ENCODE data around the gene CCDC93.

CCDC93 gene

GRCh38 chr2:118050974-118051373, 37.1 kb upstream of the CCDC93 start:
- H3K36me3 Mint-ChIP-seq (ENCODE audit: low read depth) = no peaks in the 10 kb centered on the region
- H3K9me3 Mint-ChIP-seq = no peaks in the 10 kb centered on the region
- DNase-seq (ENCODE audit: low spot score) = no peak
- peaks cover 9% of the 10 kb centered on the region for H3K4me1 Mint-ChIP-seq (ENCODE audit: low read depth)
- H3K27ac Mint-ChIP-seq = no peak overlapping the region
- peaks cover 38% of the 10 kb centered on the region for H3K27me3 Mint-ChIP-seq (ENCODE audit: low read depth)
- H3K4me3 Mint-ChIP-seq = no peak overlapping the region

DNA sequence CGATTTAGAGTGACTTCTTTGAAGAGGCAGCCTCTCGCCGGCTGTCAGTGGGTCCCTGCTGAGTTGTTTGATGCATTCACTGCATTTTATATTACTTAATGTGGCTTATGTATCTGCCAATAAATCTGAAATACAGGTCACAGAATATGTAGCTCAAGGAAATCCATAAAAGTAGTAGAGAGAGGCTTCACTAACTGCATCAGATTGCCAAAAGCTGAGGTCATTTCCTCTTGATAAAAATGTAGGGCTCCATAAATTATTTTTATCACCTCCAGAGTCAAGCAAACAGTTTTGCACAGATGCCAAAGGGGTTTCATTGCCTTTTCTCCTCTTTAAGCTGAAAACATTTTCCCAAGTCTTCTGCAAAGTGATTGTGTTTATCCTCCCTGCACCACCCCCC, 36.5 kb upstream of the CCDC93 start:
- DNase-seq (ENCODE audit: low spot score) = no peak
- Mint-ChIP-seq H3K4me1 (ENCODE audit: low read depth) (peaks cover 9% of the 10 kb centered on the region), H3K27me3 (ENCODE audit: low read depth) (peaks cover 32% of the 10 kb centered on the region), H3K4me3 (no peak overlapping the region), H3K36me3 (ENCODE audit: low read depth) (no peaks in the 10 kb centered on the region), H3K9me3 (no peaks in the 10 kb centered on the region), H3K27ac (no peak overlapping the region)

GRCh38 chr2:118049816-118050140, 35.9 kb upstream of the CCDC93 start:
- H3K4me1 Mint-ChIP-seq (ENCODE audit: low read depth) = peaks cover 9% of the 10 kb centered on the region
- peaks cover 27% of the 10 kb centered on the region for H3K27me3 Mint-ChIP-seq (ENCODE audit: low read depth)
- H3K27ac Mint-ChIP-seq = no peak overlapping the region
- no peaks in the 10 kb centered on the region for H3K36me3 Mint-ChIP-seq (ENCODE audit: low read depth)
- no peaks in the 10 kb centered on the region for H3K9me3 Mint-ChIP-seq
- DNase-seq (ENCODE audit: low spot score) = no peak
- H3K4me3 Mint-ChIP-seq = no peak overlapping the region

DNA sequence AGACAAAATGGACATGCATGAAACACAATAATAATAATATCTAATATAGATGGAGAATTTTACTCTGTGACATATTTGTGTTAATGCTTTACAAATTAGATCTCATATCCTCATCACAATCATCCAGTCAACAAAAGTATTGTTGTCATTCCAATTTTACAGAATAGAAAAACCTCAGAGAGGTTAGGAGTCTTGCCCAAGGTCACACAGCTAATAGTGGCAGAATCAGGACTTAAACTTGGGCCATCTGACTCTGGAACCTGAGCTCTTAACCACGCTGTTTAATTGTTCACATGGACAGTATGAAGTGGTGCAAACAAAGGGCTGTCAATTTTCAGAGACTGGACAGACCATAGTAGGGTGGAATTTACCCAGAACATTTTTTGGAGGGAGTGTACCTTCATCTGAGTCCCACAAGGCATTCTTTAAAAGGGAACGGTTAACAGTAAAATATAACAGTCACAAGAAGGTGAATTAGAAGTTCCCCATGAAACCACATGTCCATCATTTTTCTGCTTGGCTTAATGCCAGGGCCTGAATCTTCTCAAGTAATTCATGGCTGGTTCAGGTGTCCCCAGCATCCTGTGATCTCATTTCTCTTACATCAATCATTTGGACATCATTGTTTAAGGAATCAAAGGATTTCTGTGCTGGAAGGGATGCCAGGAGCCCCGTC, 35.4 kb upstream of the CCDC93 start:
- no peak for DNase-seq (ENCODE audit: low spot score)
- Mint-ChIP-seq H3K27ac (no peak overlapping the region), H3K9me3 (no peaks in the 10 kb centered on the region), H3K27me3 (ENCODE audit: low read depth) (peaks cover 27% of the 10 kb centered on the region), H3K4me3 (no peak overlapping the region), H3K36me3 (ENCODE audit: low read depth) (no peaks in the 10 kb centered on the region), H3K4me1 (ENCODE audit: low read depth) (peaks cover 9% of the 10 kb centered on the region)

GRCh38 chr2:118048401-118048800, 34.5 kb upstream of the CCDC93 start:
- H3K27ac Mint-ChIP-seq = no peak overlapping the region
- no peaks in the 10 kb centered on the region for H3K9me3 Mint-ChIP-seq
- no peak for DNase-seq (ENCODE audit: low spot score)
- peaks cover 29% of the 10 kb centered on the region for H3K27me3 Mint-ChIP-seq (ENCODE audit: low read depth)
- no peak overlapping the region for H3K4me3 Mint-ChIP-seq
- no peaks in the 10 kb centered on the region for H3K36me3 Mint-ChIP-seq (ENCODE audit: low read depth)
- H3K4me1 Mint-ChIP-seq (ENCODE audit: low read depth) = peaks cover 9% of the 10 kb centered on the region

GRCh38 chr2:118047380-118047826, 33.5 kb upstream of the CCDC93 start:
- Mint-ChIP-seq H3K36me3 (ENCODE audit: low read depth) (no peaks in the 10 kb centered on the region), H3K27ac (no peak overlapping the region), H3K4me1 (ENCODE audit: low read depth) (peaks cover 9% of the 10 kb centered on the region), H3K27me3 (ENCODE audit: low read depth) (peaks cover 36% of the 10 kb centered on the region), H3K4me3 (no peak overlapping the region), H3K9me3 (no peaks in the 10 kb centered on the region)
- DNase-seq (ENCODE audit: low spot score) = no peak

- no peak for DNase-seq (ENCODE audit: low spot score)
Observed at GRCh38 chr2:118046634-118047210, 32.9 kb upstream of the CCDC93 start.

GRCh38 chr2:118045286-118045685, 31.4 kb upstream of the CCDC93 start:
- H3K27me3 Mint-ChIP-seq (ENCODE audit: low read depth) = peaks cover 26% of the 10 kb centered on the region

More at GRCh38 chr2:118046634-118047210, 32.9 kb upstream of the CCDC93 start:
- H3K27ac Mint-ChIP-seq = no peak overlapping the region
- H3K4me3 Mint-ChIP-seq = no peak overlapping the region
- H3K27me3 Mint-ChIP-seq (ENCODE audit: low read depth) = peaks cover 33% of the 10 kb centered on the region
- H3K36me3 Mint-ChIP-seq (ENCODE audit: low read depth) = no peaks in the 10 kb centered on the region
- H3K4me1 Mint-ChIP-seq (ENCODE audit: low read depth) = peaks cover 9% of the 10 kb centered on the region
- no peaks in the 10 kb centered on the region for H3K9me3 Mint-ChIP-seq

GRCh38 chr2:118044854-118045253, 31.0 kb upstream of the CCDC93 start:
- peaks cover 22% of the 10 kb centered on the region for H3K27me3 Mint-ChIP-seq (ENCODE audit: low read depth)
- no peak overlapping the region for H3K4me3 Mint-ChIP-seq
- no peaks in the 10 kb centered on the region for H3K36me3 Mint-ChIP-seq (ENCODE audit: low read depth)
- peaks cover 7% of the 10 kb centered on the region for H3K4me1 Mint-ChIP-seq (ENCODE audit: low read depth)
- no peak for DNase-seq (ENCODE audit: low spot score)
- H3K27ac Mint-ChIP-seq = no peak overlapping the region
- H3K9me3 Mint-ChIP-seq = no peaks in the 10 kb centered on the region

More at GRCh38 chr2:118045286-118045685, 31.4 kb upstream of the CCDC93 start:
- Mint-ChIP-seq H3K4me3 (no peak overlapping the region), H3K36me3 (ENCODE audit: low read depth) (no peaks in the 10 kb centered on the region), H3K27ac (no peak overlapping the region), H3K4me1 (ENCODE audit: low read depth) (peaks cover 9% of the 10 kb centered on the region), H3K9me3 (no peaks in the 10 kb centered on the region)
- no peak for DNase-seq (ENCODE audit: low spot score)

DNA sequence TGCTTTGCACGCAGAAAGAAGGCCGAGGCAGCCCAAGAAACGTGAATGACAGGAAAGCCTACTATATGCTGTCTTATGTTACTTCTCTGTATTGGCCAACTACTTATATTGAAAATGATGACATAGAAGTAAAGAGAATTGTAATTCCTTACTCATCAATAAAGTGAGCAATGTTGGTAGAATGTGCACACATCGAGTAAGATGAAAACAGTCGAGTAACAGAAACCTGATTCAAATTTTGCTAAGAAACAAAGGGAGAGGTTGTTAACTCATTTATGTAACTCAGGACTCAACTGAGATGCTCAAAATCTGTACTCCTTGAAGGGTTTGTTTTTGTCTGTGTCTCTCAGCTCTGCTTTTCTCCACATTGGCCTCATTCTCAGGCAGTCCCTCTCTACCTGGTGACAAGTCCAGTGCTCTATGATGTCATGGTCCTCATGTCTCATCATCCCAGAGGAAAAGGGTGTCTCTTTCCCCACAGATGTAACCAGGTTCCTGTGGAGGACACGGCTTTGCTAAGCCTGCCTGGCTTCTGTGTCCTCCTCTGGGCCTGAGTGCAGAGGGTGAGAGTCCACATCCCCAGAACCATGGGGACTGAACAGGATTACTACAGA, 30.3 kb upstream of the CCDC93 start:
- Mint-ChIP-seq H3K27me3 (ENCODE audit: low read depth) (peaks cover 23% of the 10 kb centered on the region), H3K9me3 (no peaks in the 10 kb centered on the region), H3K4me1 (ENCODE audit: low read depth) (peaks cover 6% of the 10 kb centered on the region), H3K4me3 (no peak overlapping the region), H3K27ac (no peak overlapping the region), H3K36me3 (ENCODE audit: low read depth) (no peaks in the 10 kb centered on the region)
- no peak for DNase-seq (ENCODE audit: low spot score)

GRCh38 chr2:118040891-118041290, 27.0 kb upstream of the CCDC93 start:
- peaks cover 31% of the 10 kb centered on the region for H3K27me3 Mint-ChIP-seq (ENCODE audit: low read depth)
- no peaks in the 10 kb centered on the region for H3K4me1 Mint-ChIP-seq (ENCODE audit: low read depth)
- peaks cover 11% of the 10 kb centered on the region for H3K9me3 Mint-ChIP-seq
- DNase-seq (ENCODE audit: low spot score) = no peak
- no peaks in the 10 kb centered on the region for H3K36me3 Mint-ChIP-seq (ENCODE audit: low read depth)
- no peak overlapping the region for H3K4me3 Mint-ChIP-seq
- no peak overlapping the region for H3K27ac Mint-ChIP-seq

GRCh38 chr2:118032169-118033013, 18.5 kb upstream of the CCDC93 start:
- H3K4me1 Mint-ChIP-seq (ENCODE audit: low read depth) = no peaks in the 10 kb centered on the region
- H3K4me3 Mint-ChIP-seq = no peak overlapping the region
- H3K27ac Mint-ChIP-seq = no peak overlapping the region
- no peaks in the 10 kb centered on the region for H3K36me3 Mint-ChIP-seq (ENCODE audit: low read depth)
- peaks cover 14% of the 10 kb centered on the region for H3K9me3 Mint-ChIP-seq
- DNase-seq (ENCODE audit: low spot score) = no peak
- peaks cover 45% of the 10 kb centered on the region for H3K27me3 Mint-ChIP-seq (ENCODE audit: low read depth)

DNA sequence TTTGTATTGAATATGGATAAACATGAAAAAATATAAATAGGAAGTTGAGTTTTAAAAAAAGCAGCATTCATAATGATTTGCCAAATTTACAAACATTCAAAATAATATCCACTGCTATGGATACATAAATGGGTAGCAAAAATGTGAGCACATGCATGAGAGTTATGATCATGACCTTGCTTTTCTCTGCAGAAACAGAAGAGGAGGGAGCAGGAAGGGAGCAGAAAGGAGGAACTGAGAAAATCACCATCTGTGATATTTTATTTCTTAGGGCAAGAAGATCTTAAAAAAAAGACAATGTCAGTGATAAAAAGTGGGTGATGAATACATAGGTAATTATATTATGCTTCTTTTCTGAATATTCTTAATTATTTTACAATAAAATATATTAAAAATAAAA, 17.7 kb upstream of the CCDC93 start:
- no peak overlapping the region for H3K4me3 Mint-ChIP-seq
- H3K36me3 Mint-ChIP-seq (ENCODE audit: low read depth) = no peaks in the 10 kb centered on the region
- H3K27me3 Mint-ChIP-seq (ENCODE audit: low read depth) = peaks cover 48% of the 10 kb centered on the region
- no peaks in the 10 kb centered on the region for H3K4me1 Mint-ChIP-seq (ENCODE audit: low read depth)
- no peak for DNase-seq (ENCODE audit: low spot score)
- H3K9me3 Mint-ChIP-seq = peaks cover 9% of the 10 kb centered on the region
- H3K27ac Mint-ChIP-seq = no peak overlapping the region

DNA sequence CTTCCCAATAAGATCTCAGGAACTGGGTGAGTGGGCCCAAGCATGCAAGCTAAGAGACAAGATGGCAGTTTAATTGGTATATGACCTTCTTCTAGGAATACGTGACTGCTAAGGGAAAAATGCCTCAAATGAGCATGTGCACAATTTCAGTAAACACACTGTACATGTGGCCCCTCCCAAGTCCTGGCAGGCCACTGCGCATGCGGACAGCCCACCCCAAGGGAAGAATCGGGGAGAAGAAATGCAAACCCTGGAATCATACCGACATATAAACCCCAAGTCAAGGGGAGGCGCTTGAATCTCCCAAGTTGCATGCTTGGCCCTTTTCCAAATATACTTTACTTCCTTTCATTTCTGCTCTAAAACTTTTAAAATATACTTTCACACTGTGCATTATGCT, 15.2 kb upstream of the CCDC93 start:
- H3K27ac Mint-ChIP-seq = no peak overlapping the region
- DNase-seq (ENCODE audit: low spot score) = no peak
- H3K36me3 Mint-ChIP-seq (ENCODE audit: low read depth) = no peaks in the 10 kb centered on the region
- peaks cover 45% of the 10 kb centered on the region for H3K27me3 Mint-ChIP-seq (ENCODE audit: low read depth)
- no peaks in the 10 kb centered on the region for H3K9me3 Mint-ChIP-seq
- H3K4me3 Mint-ChIP-seq = no peak overlapping the region
- H3K4me1 Mint-ChIP-seq (ENCODE audit: low read depth) = no peaks in the 10 kb centered on the region
